ENCODE results near the gene RASEF.

- TF ChIP-seq CTCF (conservative IDR thresholded peaks at IDR 0.05; ENCODE audit: low read length) (no peak), EZH2phosphoT487 (IDR thresholded peaks at IDR 0.05; ENCODE audit: borderline replicate concordance) (no peak)
Observed at GRCh38 chr9:83000765-83001164, 62.2 kb downstream of the RASEF start.

Measured in Loucy (cell line).